ENCODE measurements around the gene GNG8.

Gene GNG8

GRCh38 chr19:46650445-46650844 is 14.4 kb upstream of the GNG8 start:
- H3K9ac ChIP-seq (ENCODE audit: low read length), result no peak overlapping the region
- TF ChIP-seq EZH2phosphoT487 (IDR thresholded peaks at IDR 0.05; ENCODE audit: low read depth) (no peak), CTCF (IDR thresholded peaks at IDR 0.05; ENCODE audit: low read depth, low read length) (no peak)
- H3K4me2 ChIP-seq (ENCODE audit: low read length), result no peak overlapping the region
- no peaks in the 10 kb centered on the region for H3K9me3 ChIP-seq (ENCODE audit: insufficient read depth, low read length)
- H3K36me3 ChIP-seq (replicated peaks; ENCODE audit: low read depth, low read length), result no peaks in the 10 kb centered on the region
- H3K4me3 ChIP-seq (ENCODE audit: low read length), result no peak overlapping the region
- no peaks in the 10 kb centered on the region for H3K79me2 ChIP-seq (ENCODE audit: low read length)
- no peak overlapping the region for H2AFZ ChIP-seq (ENCODE audit: low read depth, low read length)
- peaks cover 13% of the 10 kb centered on the region for H3K4me1 ChIP-seq (ENCODE audit: low read length)
- H3K27me3 ChIP-seq (ENCODE audit: low read depth, low read length), result peaks cover 3% of the 10 kb centered on the region; the same call in 1 of the 2 replicates
- no peaks in the 10 kb centered on the region for H4K20me1 ChIP-seq (ENCODE audit: insufficient read depth, low read length)
- H3K27ac ChIP-seq (ENCODE audit: low read length), result no peak overlapping the region

GRCh38 chr19:46648961-46649960 is 13.3 kb upstream of the GNG8 start:
- no peak overlapping the region for H3K27ac ChIP-seq (ENCODE audit: low read length)
- peaks cover 13% of the 10 kb centered on the region for H3K4me1 ChIP-seq (ENCODE audit: low read length)
- no peak overlapping the region for H3K4me3 ChIP-seq (ENCODE audit: low read length)
- H3K27me3 ChIP-seq (ENCODE audit: low read depth, low read length), result peaks cover 11% of the 10 kb centered on the region; the same call in 1 of the 2 replicates
- TF ChIP-seq CTCF (IDR thresholded peaks at IDR 0.05; ENCODE audit: low read depth, low read length), result no peak
- TF ChIP-seq EZH2phosphoT487 (IDR thresholded peaks at IDR 0.05; ENCODE audit: low read depth), result no peak
- no peaks in the 10 kb centered on the region for H3K79me2 ChIP-seq (ENCODE audit: low read length)
- no peaks in the 10 kb centered on the region for H4K20me1 ChIP-seq (ENCODE audit: insufficient read depth, low read length)
- no peak overlapping the region for H3K4me2 ChIP-seq (ENCODE audit: low read length)
- H2AFZ ChIP-seq (ENCODE audit: low read depth, low read length), result no peak overlapping the region
- H3K9ac ChIP-seq (ENCODE audit: low read length), result no peak overlapping the region
- H3K36me3 ChIP-seq (replicated peaks; ENCODE audit: low read depth, low read length), result no peaks in the 10 kb centered on the region
- no peaks in the 10 kb centered on the region for H3K9me3 ChIP-seq (ENCODE audit: insufficient read depth, low read length)

- peak overlapping the region; percentile 53 for H3K4me2 ChIP-seq (ENCODE audit: low read length)
- no peaks in the 10 kb centered on the region for H4K20me1 ChIP-seq (ENCODE audit: insufficient read depth, low read length)
- H3K9me3 ChIP-seq (ENCODE audit: insufficient read depth, low read length), result no peaks in the 10 kb centered on the region
- H2AFZ ChIP-seq (ENCODE audit: low read depth, low read length), result no peak overlapping the region
- peaks cover 13% of the 10 kb centered on the region for H3K4me1 ChIP-seq (ENCODE audit: low read length)
- H3K27ac ChIP-seq (ENCODE audit: low read length), result 0 out of 2 replicates have a peak overlapping the region, but pooled peaks have one; percentile 21
- TF ChIP-seq CTCF (IDR thresholded peaks at IDR 0.05; ENCODE audit: low read depth, low read length) (no peak), EZH2phosphoT487 (IDR thresholded peaks at IDR 0.05; ENCODE audit: low read depth) (no peak)
- no peaks in the 10 kb centered on the region for H3K36me3 ChIP-seq (replicated peaks; ENCODE audit: low read depth, low read length)
- H3K9ac ChIP-seq (ENCODE audit: low read length), result no peak overlapping the region
- no peak overlapping the region for H3K4me3 ChIP-seq (ENCODE audit: low read length)
- no peaks in the 10 kb centered on the region for H3K79me2 ChIP-seq (ENCODE audit: low read length)
- peaks cover 11% of the 10 kb centered on the region; the same call in 1 of the 2 replicates for H3K27me3 ChIP-seq (ENCODE audit: low read depth, low read length)
These were observed 12.3 kb upstream of the GNG8 start for GRCh38 chr19:46648060-46648960.

Measured in OCI-LY3 (cell line).